Stimulated activated CD4-positive, alpha-beta T cell treated with anti-CD3 and anti-CD28 coated beads, Interleukin-12 subunit alpha, Interleukin-12 subunit beta, amount 100 ng/mL, for 4 hours (primary cell): ENCODE data around the gene RGL1.

Source experiments
- DNase-seq: peaks from one replicate; pipeline ENCODE4 v3.0.0-alpha.2; 2020

The RGL1 gene

DNA sequence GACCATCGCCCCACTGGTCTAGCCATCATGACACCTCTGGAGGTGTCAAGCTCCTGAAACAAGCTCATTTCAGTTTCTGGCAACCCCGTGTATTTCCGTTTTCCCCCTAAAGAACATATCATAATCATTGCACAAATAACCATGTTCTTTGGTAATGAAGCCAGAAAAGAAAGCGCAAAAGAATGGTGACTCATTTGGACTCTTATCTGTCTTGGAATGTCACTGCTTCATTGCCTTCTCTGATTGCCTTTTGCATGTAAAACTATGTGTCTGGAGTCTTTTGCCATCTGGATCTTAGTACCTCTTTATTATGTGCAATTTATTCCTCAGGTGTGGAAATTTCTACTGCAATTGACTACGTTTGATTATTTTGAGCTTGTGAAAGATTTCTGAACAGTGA lies 122.1 kb downstream of the RGL1 start:
- DNase-seq = no peak

GRCh38 chr1:183931646-183932271 lies 126.8 kb downstream of the RGL1 start:
- DNase-seq = no peak

DNA sequence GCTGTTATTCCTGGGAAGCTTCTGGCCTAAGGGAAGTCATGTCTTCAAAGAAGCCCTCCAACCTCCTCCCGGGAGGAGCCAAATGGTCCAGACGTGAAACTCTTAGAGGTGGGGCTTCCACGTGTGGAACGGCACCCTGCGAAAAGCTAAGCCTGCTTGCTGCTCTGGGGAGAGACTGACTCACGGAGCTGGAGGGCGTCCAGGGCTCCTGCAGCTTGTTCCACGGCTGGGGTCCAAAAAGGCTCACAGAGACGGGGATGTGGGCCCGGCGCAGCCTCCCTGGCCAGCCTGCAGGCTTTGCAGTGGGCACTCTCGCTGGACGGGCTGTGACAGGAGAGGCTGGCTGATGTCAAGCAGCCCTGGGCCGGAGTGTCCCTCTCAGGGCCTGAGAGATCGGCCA lies 127.5 kb downstream of the RGL1 start:
- DNase-seq = no peak

DNA sequence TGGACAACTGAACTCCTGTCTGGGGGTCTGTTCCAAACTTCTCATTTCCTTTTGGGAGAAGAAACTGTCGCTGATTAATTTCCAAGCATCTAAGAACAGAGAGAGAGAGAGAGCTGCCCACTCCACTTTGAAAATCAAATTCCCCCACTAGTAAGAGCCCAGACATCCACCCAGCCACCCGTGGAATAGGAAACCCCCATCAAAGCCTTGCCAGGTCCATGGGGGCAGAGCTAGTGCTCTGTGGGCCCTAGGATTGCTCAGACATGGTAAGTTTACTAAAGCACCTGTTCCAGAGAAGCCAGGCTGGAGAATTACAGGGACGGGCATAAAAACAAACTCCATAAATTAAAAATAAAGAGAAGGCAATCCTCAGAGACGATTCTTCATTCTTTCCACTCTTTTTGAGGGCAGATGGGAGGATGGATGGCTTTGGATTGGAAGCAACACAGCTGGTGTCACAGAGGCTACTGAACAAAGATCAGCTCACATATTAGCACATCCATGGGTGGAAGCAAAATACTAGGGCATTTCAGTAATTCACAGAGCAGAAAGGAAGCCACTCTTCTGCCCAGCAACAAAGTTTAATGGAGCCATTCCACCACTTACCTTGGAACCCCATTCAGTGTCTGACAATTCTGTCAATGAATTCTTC lies 128.7 kb downstream of the RGL1 start:
- DNase-seq = no peak

GRCh38 chr1:183934314-183934713 lies 129.4 kb downstream of the RGL1 start:
- DNase-seq = no peak

DNA sequence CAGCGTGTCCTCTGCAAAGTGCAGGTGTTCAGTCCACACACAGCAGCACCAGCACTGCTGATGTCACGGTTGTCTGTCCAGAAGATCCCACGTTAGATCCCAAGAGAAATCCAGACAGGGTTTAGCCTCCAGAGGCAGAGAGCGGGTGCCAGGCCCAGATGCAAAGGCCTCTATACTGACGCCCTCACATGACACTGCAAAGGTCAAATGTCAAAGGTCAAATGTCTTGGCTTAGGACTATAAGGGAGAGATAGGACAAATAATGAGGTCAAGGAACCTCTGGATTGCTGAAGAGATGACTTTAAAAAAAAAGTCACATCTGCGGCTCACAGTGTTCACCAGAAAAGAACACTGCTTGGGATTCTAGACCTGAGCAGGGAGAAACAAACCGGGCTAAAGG lies 131.1 kb downstream of the RGL1 start:
- DNase-seq = no peak

DNA sequence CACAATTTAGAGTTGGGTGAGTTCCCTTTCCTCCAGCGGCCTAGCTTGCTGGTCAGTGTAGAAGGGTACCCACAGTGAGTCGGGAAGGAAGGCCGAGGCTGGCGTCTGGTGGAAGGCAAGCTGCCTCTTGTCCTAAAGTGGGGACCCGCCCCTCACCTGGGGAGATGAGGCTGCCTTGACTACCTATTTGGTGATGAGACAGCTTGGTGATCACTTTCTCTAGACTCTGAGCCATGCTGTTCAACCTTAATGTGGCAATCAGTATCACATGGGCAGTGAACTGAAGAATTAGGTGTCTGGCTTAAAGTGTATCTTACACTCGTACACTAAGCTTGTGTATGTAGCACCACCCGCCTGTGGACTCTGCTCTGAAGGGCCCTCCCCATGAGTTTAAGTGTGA lies 131.9 kb downstream of the RGL1 start:
- DNase-seq = no peak

- no peak for DNase-seq
Observed at GRCh38 chr1:183937611-183938010, 132.7 kb downstream of the RGL1 start.

DNA sequence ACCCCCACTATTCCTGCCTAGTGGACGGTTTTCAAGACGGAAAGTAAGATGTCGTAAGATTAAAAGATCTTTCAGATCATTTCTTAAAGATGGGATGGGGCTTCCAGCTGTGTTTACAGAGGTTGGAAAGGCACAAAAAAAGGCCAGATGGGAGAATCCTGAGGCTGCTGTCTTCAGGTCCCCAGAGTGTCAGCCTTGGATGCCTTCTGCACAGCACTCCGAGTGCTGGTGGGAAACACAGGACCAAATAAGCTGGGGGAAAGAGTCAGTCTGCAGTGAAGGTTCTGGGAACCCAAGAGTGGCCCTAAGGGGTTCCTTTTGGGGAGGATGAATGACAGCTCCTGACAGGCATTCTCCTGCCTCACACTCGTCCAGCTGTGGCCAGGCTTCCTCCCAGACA lies 136.1 kb downstream of the RGL1 start:
- no peak for DNase-seq

GRCh38 chr1:183942933-183943693 lies 138.2 kb downstream of the RGL1 start:
- DNase-seq = no peak

DNA sequence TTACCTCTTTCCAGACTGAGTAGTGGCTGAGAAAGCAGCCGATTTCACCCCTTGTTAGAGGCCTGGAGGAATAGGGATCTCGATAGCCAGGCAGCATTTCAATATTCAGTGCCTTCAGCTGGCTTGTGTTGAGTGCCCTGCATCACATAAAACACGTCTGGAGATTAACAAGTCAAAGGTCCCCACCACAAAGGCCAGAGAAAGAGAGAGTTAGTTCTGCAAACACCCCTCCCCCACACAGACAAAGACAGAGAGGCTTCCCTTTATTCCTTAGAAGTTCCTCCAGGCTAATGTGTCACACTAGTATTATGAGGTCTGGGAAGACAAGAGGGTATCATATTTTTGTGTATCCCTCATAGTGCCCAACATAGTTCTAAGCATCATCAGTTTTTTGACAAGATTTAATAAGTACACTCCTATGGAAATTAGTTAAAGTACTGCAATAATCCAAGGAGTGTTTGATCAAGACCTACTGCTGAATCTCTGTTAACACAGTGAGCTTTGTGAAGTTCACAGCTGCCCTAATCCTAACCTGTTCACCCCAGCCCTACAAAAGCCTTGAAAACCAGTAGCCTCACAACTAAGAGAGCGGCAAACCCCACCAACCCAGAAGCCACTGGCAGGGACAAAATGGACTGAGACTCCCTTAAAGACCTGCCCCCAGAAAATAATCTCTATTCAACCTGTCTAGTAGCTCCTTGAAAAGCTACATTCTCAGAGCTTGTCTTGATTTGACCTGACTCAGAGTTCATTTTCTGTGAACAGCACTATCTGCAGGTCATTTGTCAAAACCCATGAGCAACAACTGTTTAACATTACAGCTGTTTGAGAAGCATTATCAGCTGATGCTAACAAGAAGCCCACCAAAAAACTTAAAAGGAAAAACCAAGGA lies 140.8 kb downstream of the RGL1 start:
- no peak for DNase-seq

GRCh38 chr1:183946320-183946613 lies 141.3 kb downstream of the RGL1 start:
- no peak for DNase-seq

GRCh38 chr1:183947988-183948387 lies 143.1 kb downstream of the RGL1 start:
- no peak for DNase-seq

- DNase-seq = no peak
Observed at GRCh38 chr1:183952101-183952500, 147.2 kb downstream of the RGL1 start.

DNA sequence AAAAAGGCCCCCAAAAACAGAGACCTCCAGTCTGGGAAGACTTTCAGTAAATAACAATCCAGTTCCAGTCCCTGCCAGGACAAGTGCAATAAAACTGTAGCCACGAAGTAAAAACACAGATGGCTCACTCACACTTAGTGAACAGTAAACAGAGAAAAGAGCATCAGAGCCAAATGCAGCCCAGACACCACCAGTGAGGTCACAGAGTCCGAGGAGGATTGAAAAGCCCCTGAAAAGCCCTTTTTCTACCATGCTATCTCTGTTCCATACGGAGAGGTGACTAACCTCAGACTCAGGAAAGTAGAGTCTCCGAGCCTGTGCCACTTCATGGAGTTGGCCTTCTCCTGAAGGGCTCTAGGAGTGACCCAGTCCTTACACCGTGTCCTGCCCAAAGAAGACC lies 148.1 kb downstream of the RGL1 start:
- no peak for DNase-seq

DNA sequence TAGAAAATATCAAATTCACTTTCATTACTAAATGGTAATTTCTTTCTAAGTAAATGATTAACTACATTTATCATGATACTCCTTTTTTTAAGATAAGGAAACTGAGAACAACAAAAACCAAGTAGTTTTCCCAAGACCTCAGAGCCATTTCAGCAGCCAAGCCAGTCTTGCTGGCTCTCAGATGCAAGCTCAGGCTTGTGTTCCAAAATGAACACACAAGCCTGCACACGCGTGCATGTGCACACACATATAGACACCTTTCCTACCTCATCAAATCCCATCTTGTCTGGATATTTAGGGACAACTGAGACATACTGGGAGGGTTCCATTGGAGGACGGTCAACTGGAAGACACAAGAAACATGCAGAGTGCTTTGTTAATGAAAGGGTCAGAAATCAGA lies 149.6 kb downstream of the RGL1 start:
- DNase-seq = no peak

DNA sequence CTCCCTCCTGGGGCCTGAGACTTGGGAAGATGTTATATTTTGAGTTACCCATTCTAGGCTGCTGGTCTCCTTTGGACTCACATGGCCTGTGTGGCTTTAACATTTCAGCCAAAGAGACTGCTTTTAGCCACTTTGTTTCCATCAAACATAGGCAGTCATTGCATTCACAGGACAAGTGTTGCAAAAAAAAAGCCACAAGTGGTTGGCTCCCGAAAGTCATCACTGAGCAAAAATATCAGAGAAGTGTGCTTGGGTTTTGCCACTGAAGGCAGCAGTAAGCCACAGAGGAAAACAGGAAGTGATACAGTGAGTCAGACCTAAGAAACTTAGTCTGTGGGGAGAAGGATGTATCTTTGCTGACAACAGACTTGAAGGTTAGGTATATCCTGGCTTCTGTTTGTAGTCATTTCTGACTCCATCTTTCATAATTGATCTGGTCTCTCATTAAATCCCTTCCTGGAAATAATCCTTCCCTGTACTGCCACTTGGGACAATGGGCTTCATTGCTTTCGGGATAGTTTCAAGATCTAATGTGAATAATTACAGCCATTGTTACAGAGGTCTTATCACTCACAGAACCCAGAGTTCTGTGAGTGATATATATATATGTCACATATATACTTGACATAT lies 151.8 kb downstream of the RGL1 start:
- DNase-seq = peak; percentile 6

GRCh38 chr1:183957216-183957830 lies 152.4 kb downstream of the RGL1 start:
- no peak for DNase-seq

DNA sequence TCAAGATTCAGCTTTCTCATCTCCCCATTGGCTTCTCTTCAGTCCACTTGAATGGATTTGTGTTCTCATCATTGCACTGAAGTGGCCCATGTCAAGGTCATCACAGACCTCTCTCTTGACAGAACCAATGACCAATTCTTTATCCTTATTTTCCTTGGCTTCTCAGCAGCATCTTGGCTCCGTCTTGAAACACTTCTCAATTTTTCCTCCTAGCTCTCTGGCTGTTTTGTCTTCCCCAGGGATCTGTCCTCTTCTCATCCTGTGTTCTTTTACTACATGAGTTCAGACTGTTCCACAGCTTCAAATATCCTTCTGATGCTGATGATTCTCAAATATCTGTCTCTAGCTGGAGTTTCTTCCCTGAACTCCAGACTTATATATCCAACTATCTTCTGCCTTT lies 154.0 kb downstream of the RGL1 start:
- DNase-seq = no peak

- DNase-seq = no peak
Observed at GRCh38 chr1:183961132-183961531, 156.2 kb downstream of the RGL1 start.

GRCh38 chr1:183962903-183963302 lies 158.0 kb downstream of the RGL1 start:
- no peak for DNase-seq

- DNase-seq = no peak
Observed at GRCh38 chr1:183965726-183966125, 160.8 kb downstream of the RGL1 start.

GRCh38 chr1:183966487-183966886 lies 161.6 kb downstream of the RGL1 start:
- no peak for DNase-seq
